ENCODE measurements around the gene TRIOBP. TPM values are rescaled to one million over a fixed set of nuclear protein-coding genes. Genes with fewer than 3 reads are reported as not detected.

The TRIOBP gene
- total RNA-seq, 4 donors from 2014 or later: 54.6 to 89.1 (median 83.6) TPM

DNA sequence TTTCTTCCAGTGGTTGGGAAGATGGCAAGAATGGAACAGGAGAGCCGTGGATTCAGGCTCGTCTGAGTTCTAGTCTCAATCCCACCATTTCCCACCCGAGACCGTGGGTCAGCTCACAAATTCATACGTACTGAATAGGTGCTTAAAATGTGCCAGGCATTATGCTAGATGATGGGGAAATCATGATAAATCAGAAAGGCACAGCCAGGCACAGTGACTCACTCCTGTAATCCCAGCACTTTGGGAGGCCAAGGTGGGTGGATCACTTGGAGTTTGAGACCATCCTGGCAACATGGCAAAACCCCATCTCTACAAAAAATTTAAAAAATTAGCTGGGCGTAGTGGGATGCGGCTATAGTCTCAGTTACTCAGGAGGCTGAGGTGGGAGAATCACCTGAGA, 7.1 kb downstream of the TRIOBP start:
- Histone ChIP-seq H3K27me3 (no peaks in the 10 kb centered on the region), H3K36me3 (no peaks in the 10 kb centered on the region), H3K9me3 (no peaks in the 10 kb centered on the region), H3K4me1 (no peaks in the 10 kb centered on the region), H3K4me3 (no peak overlapping the region), H3K27ac (no peak overlapping the region)
- DNase-seq: no peak
- TF ChIP-seq POLR2A (IDR thresholded peaks at IDR 0.05): no peak
- TF ChIP-seq, protein P1, sequence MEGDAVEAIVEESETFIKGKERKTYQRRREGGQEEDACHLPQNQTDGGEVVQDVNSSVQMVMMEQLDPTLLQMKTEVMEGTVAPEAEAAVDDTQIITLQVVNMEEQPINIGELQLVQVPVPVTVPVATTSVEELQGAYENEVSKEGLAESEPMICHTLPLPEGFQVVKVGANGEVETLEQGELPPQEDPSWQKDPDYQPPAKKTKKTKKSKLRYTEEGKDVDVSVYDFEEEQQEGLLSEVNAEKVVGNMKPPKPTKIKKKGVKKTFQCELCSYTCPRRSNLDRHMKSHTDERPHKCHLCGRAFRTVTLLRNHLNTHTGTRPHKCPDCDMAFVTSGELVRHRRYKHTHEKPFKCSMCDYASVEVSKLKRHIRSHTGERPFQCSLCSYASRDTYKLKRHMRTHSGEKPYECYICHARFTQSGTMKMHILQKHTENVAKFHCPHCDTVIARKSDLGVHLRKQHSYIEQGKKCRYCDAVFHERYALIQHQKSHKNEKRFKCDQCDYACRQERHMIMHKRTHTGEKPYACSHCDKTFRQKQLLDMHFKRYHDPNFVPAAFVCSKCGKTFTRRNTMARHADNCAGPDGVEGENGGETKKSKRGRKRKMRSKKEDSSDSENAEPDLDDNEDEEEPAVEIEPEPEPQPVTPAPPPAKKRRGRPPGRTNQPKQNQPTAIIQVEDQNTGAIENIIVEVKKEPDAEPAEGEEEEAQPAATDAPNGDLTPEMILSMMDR (IDR thresholded peaks at IDR 0.05): no peak

DNA sequence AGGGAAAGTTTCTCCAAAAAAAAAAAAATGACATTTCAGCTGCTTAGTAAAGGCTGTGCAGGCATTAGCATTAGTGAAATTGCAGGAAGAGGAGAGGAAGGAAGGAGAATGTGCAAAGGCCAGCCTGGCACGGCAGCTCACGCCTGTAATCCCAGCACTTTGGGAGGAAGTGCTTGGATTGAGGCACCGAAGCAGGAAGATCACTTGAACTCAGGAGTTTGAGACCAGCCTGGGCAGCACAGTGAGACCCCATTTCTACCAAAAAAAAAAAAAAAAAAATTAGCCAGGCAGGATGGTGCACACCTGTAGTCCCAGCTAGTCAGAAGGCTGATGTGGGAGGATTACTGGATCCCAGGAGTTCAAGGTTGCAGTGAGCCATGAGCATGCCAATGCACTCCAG, 7.8 kb downstream of the TRIOBP start:
- DNase-seq: no peak

DNA sequence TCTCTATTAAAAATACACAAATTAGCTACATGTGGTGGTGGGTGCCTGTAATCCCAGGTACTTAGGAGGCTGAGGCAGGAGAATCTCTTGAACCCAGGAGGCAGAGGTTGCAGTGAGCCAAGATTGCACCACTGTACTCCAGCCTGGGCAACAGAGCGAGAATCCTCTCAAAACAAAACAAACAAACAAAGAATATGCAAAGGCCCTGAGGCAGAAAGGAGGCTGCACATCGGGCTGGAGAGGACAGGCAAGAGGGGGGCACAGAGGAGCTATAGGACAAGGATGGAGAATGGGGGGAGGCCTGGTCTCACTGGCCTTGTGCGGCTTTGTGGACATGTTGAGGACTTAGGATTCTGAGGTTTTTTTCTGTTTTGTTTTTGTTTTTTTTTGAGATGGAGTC, 8.4 kb downstream of the TRIOBP start:
- Histone ChIP-seq H3K36me3 (no peaks in the 10 kb centered on the region), H3K27me3 (no peaks in the 10 kb centered on the region), H3K4me1 (no peaks in the 10 kb centered on the region), H3K4me3 (no peak overlapping the region), H3K9me3 (no peaks in the 10 kb centered on the region), H3K27ac (no peak overlapping the region)
- TF ChIP-seq, protein P1 (IDR thresholded peaks at IDR 0.05): no peak
- no peak for TF ChIP-seq POLR2A (IDR thresholded peaks at IDR 0.05)
- DNase-seq: no peak

More for the DNA sequence above, 7.8 kb downstream of the TRIOBP start:
- Histone ChIP-seq H3K4me3 (no peak overlapping the region), H3K9me3 (no peaks in the 10 kb centered on the region), H3K4me1 (no peaks in the 10 kb centered on the region), H3K27ac (no peak overlapping the region), H3K27me3 (no peaks in the 10 kb centered on the region), H3K36me3 (no peaks in the 10 kb centered on the region)
- no peak for TF ChIP-seq POLR2A (IDR thresholded peaks at IDR 0.05)
- TF ChIP-seq, protein P1 (IDR thresholded peaks at IDR 0.05): no peak

DNA sequence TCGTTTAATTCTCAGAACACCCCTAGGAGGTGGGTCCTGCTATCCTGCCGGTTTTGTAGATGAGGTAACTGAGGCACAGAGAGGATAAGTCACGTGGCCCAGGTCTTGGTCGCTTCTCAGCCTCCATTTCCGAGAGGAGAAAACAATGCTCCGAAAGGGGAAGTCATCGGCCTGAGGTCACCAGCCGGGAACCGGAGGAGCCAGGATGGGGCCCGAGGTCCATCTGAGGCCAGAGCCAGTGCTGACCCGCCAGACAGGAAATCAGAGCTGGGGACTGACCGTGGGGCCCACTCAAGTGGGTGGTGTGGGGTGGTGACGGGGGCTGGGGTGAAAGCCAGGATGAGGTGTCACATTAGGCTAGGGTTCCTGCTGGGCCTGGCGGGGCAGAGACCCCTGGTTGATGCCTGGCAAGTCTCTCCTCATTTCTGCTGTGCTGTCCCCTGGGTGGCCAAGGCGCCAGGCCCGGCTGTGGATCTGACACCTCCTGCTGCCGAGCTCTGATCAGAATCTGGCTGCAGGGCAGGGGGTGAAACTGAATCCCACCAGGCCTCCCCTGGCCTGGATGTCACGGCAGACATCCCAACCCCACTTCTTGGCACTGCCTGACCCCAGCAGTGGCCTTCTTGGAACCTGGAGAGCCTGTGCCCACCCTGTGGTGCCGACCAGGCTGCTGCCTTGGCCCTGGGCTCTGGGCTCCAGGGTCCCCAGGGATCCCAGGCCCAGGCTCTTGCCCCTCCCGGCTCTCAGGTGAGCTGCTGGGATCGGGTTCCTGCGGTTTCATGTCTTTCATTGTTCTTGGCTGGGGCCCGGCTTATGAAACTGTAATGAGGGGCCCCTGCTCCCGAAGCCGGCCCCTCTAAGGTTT, 12.0 kb downstream of the TRIOBP start:
- Histone ChIP-seq H3K4me3 (no peak overlapping the region), H3K4me1 (no peaks in the 10 kb centered on the region), H3K27ac (no peak overlapping the region), H3K36me3 (no peaks in the 10 kb centered on the region), H3K9me3 (no peaks in the 10 kb centered on the region), H3K27me3 (no peaks in the 10 kb centered on the region)
- no peak for DNase-seq
- TF ChIP-seq, protein P1 (IDR thresholded peaks at IDR 0.05): no peak
- no peak for TF ChIP-seq POLR2A (IDR thresholded peaks at IDR 0.05)

DNA sequence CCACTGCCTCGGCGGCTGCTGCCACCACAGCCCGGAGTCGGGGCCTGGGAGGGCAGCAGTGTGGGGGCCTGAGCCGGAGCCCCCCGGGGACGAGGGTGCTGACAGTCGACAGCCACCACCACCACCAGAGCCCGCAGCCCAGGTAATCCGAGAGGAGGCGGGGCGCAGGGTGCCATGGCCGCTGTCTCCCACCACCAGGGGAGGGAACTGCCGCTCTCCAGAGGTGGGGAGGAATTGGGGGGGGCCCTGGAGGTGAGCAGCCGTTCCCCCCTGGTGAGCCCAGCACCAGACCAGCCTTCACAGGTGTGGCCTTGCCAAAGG, 12.6 kb downstream of the TRIOBP start:
- Histone ChIP-seq H3K27me3 (no peaks in the 10 kb centered on the region), H3K36me3 (no peaks in the 10 kb centered on the region), H3K9me3 (no peaks in the 10 kb centered on the region), H3K4me3 (no peak overlapping the region), H3K4me1 (no peaks in the 10 kb centered on the region), H3K27ac (no peak overlapping the region)
- no peak for DNase-seq
- TF ChIP-seq, protein P1 (IDR thresholded peaks at IDR 0.05): no peak
- no peak for TF ChIP-seq POLR2A (IDR thresholded peaks at IDR 0.05)

Data from Peyer's patch (tissue), 4 donors.